ENCODE results near the gene PRAC2.

PRAC2 gene

GRCh38 chr17:48755356-48755755, 32.4 kb downstream of the PRAC2 start:
- no peak for DNase-seq (ENCODE audit: low read depth)

- DNase-seq (ENCODE audit: low read depth), result no peak
These were observed 33.9 kb downstream of the PRAC2 start for GRCh38 chr17:48756830-48757251.

GRCh38 chr17:48757524-48757961, 34.6 kb downstream of the PRAC2 start:
- DNase-seq (ENCODE audit: low read depth), result no peak

- no peak for DNase-seq (ENCODE audit: low read depth)
These were observed 36.3 kb downstream of the PRAC2 start for GRCh38 chr17:48759288-48759687.

GRCh38 chr17:48760411-48760810, 37.4 kb downstream of the PRAC2 start:
- no peak for DNase-seq (ENCODE audit: low read depth)

GRCh38 chr17:48761114-48761513, 38.1 kb downstream of the PRAC2 start:
- DNase-seq (ENCODE audit: low read depth), result no peak

GRCh38 chr17:48767263-48767774, 44.3 kb downstream of the PRAC2 start:
- no peak for DNase-seq (ENCODE audit: low read depth)

GRCh38 chr17:48769009-48769675, 46.2 kb downstream of the PRAC2 start:
- DNase-seq (ENCODE audit: low read depth), result no peak

GRCh38 chr17:48770954-48771353, 48.0 kb downstream of the PRAC2 start:
- no peak for DNase-seq (ENCODE audit: low read depth)

GRCh38 chr17:48773245-48773644, 50.3 kb downstream of the PRAC2 start:
- no peak for DNase-seq (ENCODE audit: low read depth)
